Measurements from ENCODE around the gene IRX4.

IRX4 gene

GRCh38 chr5:1890296-1890695, 7.6 kb upstream of the IRX4 start:
- TF ChIP-seq ZBTB7A (IDR thresholded peaks at IDR 0.05; ENCODE audit: low read depth): no peak
- no peak for TF ChIP-seq NFIC (IDR thresholded peaks at IDR 0.05)
- no peak for TF ChIP-seq EGR1 (IDR thresholded peaks at IDR 0.05)
- TF ChIP-seq TCF12 (IDR thresholded peaks at IDR 0.05; ENCODE audit: low read depth): no peak
- TF ChIP-seq TEAD4 (IDR thresholded peaks at IDR 0.05): no peak
- no peak for TF ChIP-seq CEBPB (IDR thresholded peaks at IDR 0.05)
- no peak for TF ChIP-seq USF1 (IDR thresholded peaks at IDR 0.05)
- no peak for TF ChIP-seq FOXM1 (IDR thresholded peaks at IDR 0.05; ENCODE audit: borderline replicate concordance, low read depth)
- TF ChIP-seq TAF1 (IDR thresholded peaks at IDR 0.05; ENCODE audit: low read depth): no peak
- TF ChIP-seq REST (IDR thresholded peaks at IDR 0.05; ENCODE audit: low read depth): no peak
- TF ChIP-seq CREB1 (IDR thresholded peaks at IDR 0.05; ENCODE audit: low read depth): no peak
- TF ChIP-seq MAX (IDR thresholded peaks at IDR 0.05): no peak

GRCh38 chr5:1889321-1890065, 6.8 kb upstream of the IRX4 start:
- no peak for TF ChIP-seq CEBPB (IDR thresholded peaks at IDR 0.05)
- TF ChIP-seq REST (IDR thresholded peaks at IDR 0.05; ENCODE audit: low read depth): no peak
- TF ChIP-seq CREB1 (IDR thresholded peaks at IDR 0.05; ENCODE audit: low read depth): no peak
- TF ChIP-seq EGR1 (IDR thresholded peaks at IDR 0.05): no peak
- no peak for TF ChIP-seq MAX (IDR thresholded peaks at IDR 0.05)
- TF ChIP-seq EP300 (IDR thresholded peaks at IDR 0.05; ENCODE audit: borderline replicate concordance): no peak
- TF ChIP-seq TEAD4 (IDR thresholded peaks at IDR 0.05): no peak
- TF ChIP-seq FOXM1 (IDR thresholded peaks at IDR 0.05; ENCODE audit: borderline replicate concordance, low read depth): no peak
- no peak for TF ChIP-seq YY1 (IDR thresholded peaks at IDR 0.05; ENCODE audit: low read depth)

GRCh38 chr5:1888541-1889251, 6.0 kb upstream of the IRX4 start:
- TF ChIP-seq REST (IDR thresholded peaks at IDR 0.05; ENCODE audit: low read depth): no peak
- no peak for TF ChIP-seq TCF12 (IDR thresholded peaks at IDR 0.05; ENCODE audit: low read depth)

- TF ChIP-seq TAF1 (IDR thresholded peaks at IDR 0.05; ENCODE audit: low read depth) (no peak), MAX (IDR thresholded peaks at IDR 0.05) (no peak), ZBTB7A (IDR thresholded peaks at IDR 0.05; ENCODE audit: low read depth) (no peak), USF1 (IDR thresholded peaks at IDR 0.05) (no peak), NFIC (IDR thresholded peaks at IDR 0.05) (no peak), EGR1 (IDR thresholded peaks at IDR 0.05) (no peak), TEAD4 (IDR thresholded peaks at IDR 0.05) (no peak), RAD21 (IDR thresholded peaks at IDR 0.05; ENCODE audit: low read depth) (no peak), CEBPB (IDR thresholded peaks at IDR 0.05) (no peak), EP300 (IDR thresholded peaks at IDR 0.05; ENCODE audit: borderline replicate concordance) (no peak), REST (IDR thresholded peaks at IDR 0.05; ENCODE audit: low read depth) (no peak), CREB1 (IDR thresholded peaks at IDR 0.05; ENCODE audit: low read depth) (no peak)
These were observed 5.0 kb upstream of the IRX4 start for GRCh38 chr5:1887588-1888360.
